ENCODE results near the gene STT3B. TPM values are rescaled to one million over a fixed set of nuclear protein-coding genes. Genes with fewer than 3 reads are reported as not detected.

STT3B gene
- total and polyA plus RNA-seq, 2 of the 13 experiments (the other 11 are each of a cell fraction or from before 2014, with no cell fraction given), result 85.0 to 205 TPM

DNA sequence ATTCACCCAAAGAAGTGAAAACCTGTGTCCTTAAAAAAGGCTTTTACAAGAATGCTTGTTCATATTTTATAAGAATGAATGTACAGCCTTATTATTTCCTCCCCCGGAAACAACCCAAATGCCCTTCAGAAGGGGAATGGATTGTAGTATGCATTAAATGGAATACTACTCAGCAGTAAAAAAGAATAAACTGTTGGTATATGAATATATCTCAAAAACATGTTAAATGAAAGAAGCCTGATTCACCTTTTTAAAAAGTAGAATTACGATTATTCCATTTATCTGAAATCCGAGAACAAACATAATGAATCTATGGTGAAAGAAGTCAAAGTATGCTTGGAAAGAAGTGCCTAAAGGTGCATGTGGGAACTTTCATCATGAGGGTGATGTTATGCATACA lies 20.5 kb downstream of the STT3B start:
- ATAC-seq, result no peak

DNA sequence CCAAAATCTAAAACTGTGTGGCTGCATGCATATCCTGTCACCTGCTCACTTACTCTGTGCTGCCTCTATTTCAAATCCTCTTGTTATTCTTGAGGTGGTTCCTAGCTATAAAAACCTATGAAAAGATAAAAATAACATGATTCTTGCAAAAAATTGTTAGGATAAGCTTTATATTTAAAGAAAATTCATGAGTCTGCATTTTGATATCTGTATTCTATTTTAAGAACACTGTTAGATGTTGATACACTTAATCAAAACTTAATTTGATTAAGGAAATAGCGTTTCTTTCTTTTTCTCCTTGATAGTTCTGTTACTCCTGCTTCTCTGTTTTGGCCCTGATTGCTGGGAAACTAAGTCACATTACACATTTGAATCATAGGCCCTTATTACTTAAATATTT lies 22.5 kb downstream of the STT3B start:
- FAIRE-seq (no peak), DNase-seq (ENCODE audit: low spot score) (no peak), ATAC-seq (no peak)
- Histone ChIP-seq H3K4me2 (ENCODE audit: low read depth, low read length) (no peak overlapping the region), H3K36me3 (replicated peaks in 1 of 2; ENCODE audit: control insufficient read depth in 1 of 2, insufficient read depth in 2 of 2, low read length in 2 of 2) (no peaks in the 10 kb centered on the region), H3K9ac (ENCODE audit: insufficient read depth, low read depth, low read length) (no peak overlapping the region), H2AFZ (ENCODE audit: low read length) (no peak overlapping the region), H3K27ac (ENCODE audit: extremely low read length, insufficient read depth, low read length) (no peak overlapping the region), H4K20me1 (ENCODE audit: insufficient read depth, low read length) (peaks cover 38% of the 10 kb centered on the region), H3K4me3 (replicated peaks in 1 of 3; ENCODE audit: insufficient read depth in 1 of 3, low read depth in 2 of 3, low read length in 3 of 3) (no peak overlapping the region), H3K4me1 (ENCODE audit: insufficient read depth, low read length) (peaks cover 13% of the 10 kb centered on the region), H3K9me3 (ENCODE audit: low read length) (no peaks in the 10 kb centered on the region), H3K27me3 (ENCODE audit: control insufficient read depth in 1 of 2, insufficient read depth in 2 of 2, low read length in 2 of 2) (no peaks in the 10 kb centered on the region), H3K79me2 (ENCODE audit: insufficient read depth, low read length) (peaks cover 96% of the 10 kb centered on the region)
- POLR2A ChIA-PET, result interaction anchor here (1.5 kb wide), 1 partner anchor 23 kb away, joined by 4 read pairs; the partner anchor contains the start of gene STT3B
- no TSS peak for BruUV-seq (replicated peaks)
- intact Hi-C loops (cut with micrococcal nuclease; ENCODE audit: unreplicated experiment), result no loop called here
- in situ Hi-C loops (cut with HindIII; ENCODE audit: extremely low pct_ligation_motif_present, low pct_unique_long_range_greater_than_20kb), result no loop called here
- CTCF ChIA-PET (ENCODE audit: low intra/inter-chr PET ratio, low total read pairs), result no interaction called here
- 94% methylated on average over 1 of the region's 1 CpG for WGBS (ENCODE audit: low lambda C conversion rate)
- TF ChIP-seq, protein P1, sequence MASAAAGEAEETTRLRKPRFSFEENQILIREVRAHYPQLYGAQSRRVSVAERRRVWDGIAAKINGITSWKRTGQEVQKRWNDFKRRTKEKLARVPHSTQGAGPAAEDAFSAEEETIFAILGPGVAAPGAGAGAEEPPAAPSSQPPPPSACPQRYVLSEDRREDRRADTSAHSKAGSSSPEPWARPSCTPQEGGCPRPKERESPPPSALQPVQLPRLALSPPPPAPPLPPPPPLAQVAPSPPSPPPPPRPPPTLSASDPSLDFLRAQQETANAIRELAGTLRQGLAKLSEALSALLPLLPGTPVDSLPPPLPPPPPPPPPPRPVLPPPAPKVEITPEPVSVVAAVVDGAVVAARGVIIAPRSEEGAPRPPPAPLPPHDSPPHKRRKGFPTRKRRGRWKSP (CRISPR knock-in tag; IDR thresholded peaks at IDR 0.05), result no peak
- TF ChIP-seq ASH2L (IDR thresholded peaks at IDR 0.05; ENCODE audit: insufficient read length, low read depth, low read length) (no peak), NFKBIZ (CRISPR knock-in tag; IDR thresholded peaks at IDR 0.05) (no peak), ZNF383 (CRISPR knock-in tag; IDR thresholded peaks at IDR 0.05; ENCODE audit: borderline replicate concordance) (no peak), MAFF (IDR thresholded peaks at IDR 0.05; ENCODE audit: low read depth, low read length) (peak; percentile 11; the same call in 1 of the 2 replicates), EP300 (IDR thresholded peaks at IDR 0.05; ENCODE audit: low read depth in 2 of 2, low read length in 2 of 2) (no peak), EP300 (CRISPR knock-in tag; IDR thresholded peaks at IDR 0.05; ENCODE audit: borderline replicate concordance) (no peak)
- TF ChIP-seq, protein P2, sequence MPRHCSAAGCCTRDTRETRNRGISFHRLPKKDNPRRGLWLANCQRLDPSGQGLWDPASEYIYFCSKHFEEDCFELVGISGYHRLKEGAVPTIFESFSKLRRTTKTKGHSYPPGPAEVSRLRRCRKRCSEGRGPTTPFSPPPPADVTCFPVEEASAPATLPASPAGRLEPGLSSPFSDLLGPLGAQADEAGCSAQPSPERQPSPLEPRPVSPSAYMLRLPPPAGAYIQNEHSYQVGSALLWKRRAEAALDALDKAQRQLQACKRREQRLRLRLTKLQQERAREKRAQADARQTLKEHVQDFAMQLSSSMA (CRISPR knock-in tag; IDR thresholded peaks at IDR 0.05), result no peak

More for the DNA sequence above, 20.5 kb downstream of the STT3B start:
- Histone ChIP-seq H4K20me1 (ENCODE audit: insufficient read depth, low read length) (peaks cover 50% of the 10 kb centered on the region), H3K9me3 (ENCODE audit: low read length) (no peaks in the 10 kb centered on the region), H3K79me2 (ENCODE audit: insufficient read depth, low read length) (peaks cover 96% of the 10 kb centered on the region), H3K4me3 (replicated peaks in 1 of 3; ENCODE audit: insufficient read depth in 1 of 3, low read depth in 2 of 3, low read length in 3 of 3) (no peak overlapping the region), H3K4me2 (ENCODE audit: low read depth, low read length) (no peak overlapping the region), H3K4me1 (ENCODE audit: insufficient read depth, low read length) (peaks cover 3% of the 10 kb centered on the region; the same call in 1 of the 2 replicates), H3K9ac (ENCODE audit: insufficient read depth, low read depth, low read length) (no peak overlapping the region), H3K27ac (ENCODE audit: extremely low read length, insufficient read depth, low read length) (no peak overlapping the region), H3K36me3 (replicated peaks in 1 of 2; ENCODE audit: control insufficient read depth in 1 of 2, insufficient read depth in 2 of 2, low read length in 2 of 2) (no peaks in the 10 kb centered on the region), H2AFZ (ENCODE audit: low read length) (no peak overlapping the region), H3K27me3 (ENCODE audit: control insufficient read depth in 1 of 2, insufficient read depth in 2 of 2, low read length in 2 of 2) (no peaks in the 10 kb centered on the region)
- in situ Hi-C loops (cut with HindIII; ENCODE audit: extremely low pct_ligation_motif_present, low pct_unique_long_range_greater_than_20kb) (no loop called here), intact Hi-C loops (cut with micrococcal nuclease; ENCODE audit: unreplicated experiment) (loop anchor here (5.0 kb wide), 1 partner anchor 144 kb away; no protein-coding TSS in a partner anchor)
- FAIRE-seq (no peak), DNase-seq (ENCODE audit: low spot score) (no peak)
- POLR2A ChIA-PET, result no interaction called here
- TF ChIP-seq YEATS4 (CRISPR knock-in tag; IDR thresholded peaks at IDR 0.05; ENCODE audit: borderline replicate concordance), result no peak
- no peak for TF ChIP-seq TCF12 (IDR thresholded peaks at IDR 0.05)
- no peak for TF ChIP-seq TCF12 (CRISPR knock-in tag; IDR thresholded peaks at IDR 0.05)
- TF ChIP-seq, protein P3, sequence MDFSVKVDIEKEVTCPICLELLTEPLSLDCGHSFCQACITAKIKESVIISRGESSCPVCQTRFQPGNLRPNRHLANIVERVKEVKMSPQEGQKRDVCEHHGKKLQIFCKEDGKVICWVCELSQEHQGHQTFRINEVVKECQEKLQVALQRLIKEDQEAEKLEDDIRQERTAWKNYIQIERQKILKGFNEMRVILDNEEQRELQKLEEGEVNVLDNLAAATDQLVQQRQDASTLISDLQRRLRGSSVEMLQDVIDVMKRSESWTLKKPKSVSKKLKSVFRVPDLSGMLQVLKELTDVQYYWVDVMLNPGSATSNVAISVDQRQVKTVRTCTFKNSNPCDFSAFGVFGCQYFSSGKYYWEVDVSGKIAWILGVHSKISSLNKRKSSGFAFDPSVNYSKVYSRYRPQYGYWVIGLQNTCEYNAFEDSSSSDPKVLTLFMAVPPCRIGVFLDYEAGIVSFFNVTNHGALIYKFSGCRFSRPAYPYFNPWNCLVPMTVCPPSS (IDR thresholded peaks at IDR 0.05), result no peak
- TF ChIP-seq KLF15 (CRISPR knock-in tag; IDR thresholded peaks at IDR 0.05; ENCODE audit: borderline replicate concordance), result no peak
- TF ChIP-seq ZNF124 (CRISPR knock-in tag; IDR thresholded peaks at IDR 0.05), result no peak
- no peak for TF ChIP-seq RFXANK (CRISPR knock-in tag; IDR thresholded peaks at IDR 0.05)
- TF ChIP-seq NCOA5 (CRISPR knock-in tag; IDR thresholded peaks at IDR 0.05), result no peak
- TF ChIP-seq SP2 (CRISPR knock-in tag; IDR thresholded peaks at IDR 0.05), result no peak
- no peak for TF ChIP-seq KDM4B (CRISPR knock-in tag; IDR thresholded peaks at IDR 0.05)
- TF ChIP-seq PRPF4 (IDR thresholded peaks at IDR 0.05; ENCODE audit: low read depth, low read length, poor library complexity, severe bottlenecking), result no peak
- TF ChIP-seq ZNF549 (CRISPR knock-in tag; IDR thresholded peaks at IDR 0.05), result no peak
- TF ChIP-seq NFYB (CRISPR knock-in tag; IDR thresholded peaks at IDR 0.05), result no peak
- TF ChIP-seq ZNF660 (CRISPR knock-in tag; IDR thresholded peaks at IDR 0.05; ENCODE audit: borderline replicate concordance, low read depth), result no peak
- 96% methylated on average over 3 of the region's 3 CpGs for WGBS (ENCODE audit: low lambda C conversion rate)
- BruUV-seq (replicated peaks), result no TSS peak
- CTCF ChIA-PET (ENCODE audit: low intra/inter-chr PET ratio, low total read pairs), result no interaction called here
